Activated T-cell treated with anti-CD3 and anti-CD28 coated beads, Interleukin-2, amount 50 U/mL, for 4 hours (primary cell): ENCODE measurements around the gene DUSP14. TPM values are rescaled to one million over a fixed set of nuclear protein-coding genes. Genes with fewer than 3 reads are reported as not detected.
A peak's percentile ranks its signal among the peaks of the same experiment; 100 is the strongest.
"Not testable (repeated sequence)": the region's sequence is repeated elsewhere in the genome, so short reads cannot be mapped to it uniquely, and the experiment has no call there.

Experiments used
- ATAC-seq, 2 donors: fragments of 200-7000 bp; cut with Tn5 transposase; one replicate each; pipeline ENCODE4 v1.10.0; 2021
- DNase-seq: peaks from one replicate; pipeline ENCODE4 v3.0.0-alpha.2; 2020
- H3K27me3 Mint-ChIP-seq: one replicate; pipeline ENCODE4 v1.8.0; 2021; ENCODE audit warnings: low read depth, mixed read lengths
- H3K36me3 Mint-ChIP-seq: one replicate; pipeline ENCODE4 v1.8.0; 2022; ENCODE audit warnings: mixed read lengths; ENCODE audit not compliant: insufficient read depth
- H3K4me1 Mint-ChIP-seq: one replicate; pipeline ENCODE4 v1.8.0; 2021; ENCODE audit warnings: low read depth, mixed read lengths
- H3K4me3 Mint-ChIP-seq: one replicate; pipeline ENCODE4 v1.8.0; 2021; ENCODE audit warnings: mild to moderate bottlenecking, moderate library complexity, mixed read lengths
- H3K9me3 Mint-ChIP-seq: one replicate; pipeline ENCODE4 v1.8.0; 2021; ENCODE audit warnings: mixed read lengths
- total RNA-seq, 3 donors: library from RNA; stranded (reverse); gene quantifications; one replicate each; pipeline ENCODE4 v1.2.1, GENCODE V29; 2021

The DUSP14 gene
- total RNA-seq, 3 donors from 2014 or later: 18.2 to 21.8 (median 18.2) TPM

DNA sequence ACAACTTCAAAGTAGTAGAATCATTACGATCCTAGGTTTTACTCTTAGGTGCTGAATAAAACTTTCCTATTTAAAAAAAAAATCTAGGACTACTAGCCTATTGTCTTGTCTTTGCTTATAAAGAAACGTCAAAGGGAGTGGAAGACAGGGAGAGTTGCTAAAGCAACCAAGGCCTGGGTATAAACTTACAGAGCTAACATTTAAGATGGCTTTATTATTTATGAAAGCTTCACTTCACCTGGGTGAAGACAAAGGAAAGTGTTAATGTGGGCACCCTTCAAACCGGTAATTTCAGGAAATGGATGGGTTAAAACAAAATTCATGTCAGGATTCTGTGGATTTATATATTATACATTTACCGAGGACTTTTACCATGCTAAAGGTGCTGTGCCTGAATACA, 2.5 kb downstream of the DUSP14 start:
- H3K36me3 Mint-ChIP-seq: no peaks in the 10 kb centered on the region
- ATAC-seq: no peak
- no peak overlapping the region for H3K4me3 Mint-ChIP-seq
- no peaks in the 10 kb centered on the region for H3K9me3 Mint-ChIP-seq
- DNase-seq: no peak
- H3K4me1 Mint-ChIP-seq: peaks cover 34% of the 10 kb centered on the region
- no peaks in the 10 kb centered on the region for H3K27me3 Mint-ChIP-seq

- H3K4me1 Mint-ChIP-seq: peaks cover 28% of the 10 kb centered on the region
- no peak for ATAC-seq
Measured at GRCh38 chr17:37493249-37494027, 3.7 kb downstream of the DUSP14 start.

GRCh38 chr17:37494401-37494831, 4.7 kb downstream of the DUSP14 start:
- ATAC-seq (no peak), DNase-seq (no peak)
- no peak overlapping the region for H3K4me3 Mint-ChIP-seq
- no peaks in the 10 kb centered on the region for H3K9me3 Mint-ChIP-seq
- H3K27me3 Mint-ChIP-seq: no peaks in the 10 kb centered on the region
- peaks cover 23% of the 10 kb centered on the region for H3K4me1 Mint-ChIP-seq
- no peaks in the 10 kb centered on the region for H3K36me3 Mint-ChIP-seq

More at GRCh38 chr17:37493249-37494027, 3.7 kb downstream of the DUSP14 start:
- Mint-ChIP-seq H3K4me3 (no peak overlapping the region), H3K9me3 (no peaks in the 10 kb centered on the region), H3K27me3 (no peaks in the 10 kb centered on the region), H3K36me3 (no peaks in the 10 kb centered on the region)
- DNase-seq: no peak

DNA sequence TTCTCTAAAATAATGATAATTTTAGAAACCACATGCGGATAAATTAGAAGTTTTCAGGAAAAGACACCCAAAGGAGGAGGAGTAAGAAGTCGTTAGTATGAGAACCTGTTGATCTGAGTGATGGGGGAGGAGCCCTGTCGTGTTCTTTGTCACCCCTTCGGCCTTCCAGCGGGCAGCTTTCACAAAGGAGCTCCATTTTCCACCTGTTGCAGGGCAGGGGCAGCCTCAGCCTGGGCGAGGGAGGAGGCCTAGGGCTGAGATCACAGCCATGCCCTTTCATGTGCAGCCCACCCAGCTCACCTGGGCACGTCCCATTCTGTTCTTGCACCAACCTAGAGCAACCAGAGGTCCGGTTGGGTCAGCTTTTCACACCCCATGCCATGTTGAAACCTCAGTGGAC, 5.3 kb downstream of the DUSP14 start:
- Mint-ChIP-seq H3K4me3 (no peak overlapping the region), H3K4me1 (peaks cover 23% of the 10 kb centered on the region), H3K9me3 (no peaks in the 10 kb centered on the region), H3K36me3 (no peaks in the 10 kb centered on the region), H3K27me3 (no peaks in the 10 kb centered on the region)
- ATAC-seq (no peak), DNase-seq (no peak)

- Mint-ChIP-seq H3K27me3 (no peaks in the 10 kb centered on the region), H3K9me3 (no peaks in the 10 kb centered on the region), H3K4me1 (no peaks in the 10 kb centered on the region), H3K36me3 (no peaks in the 10 kb centered on the region), H3K4me3 (no peak overlapping the region)
- ATAC-seq (no peak), DNase-seq (no peak)
Measured at GRCh38 chr17:37500378-37500777, 10.7 kb downstream of the DUSP14 start.

DNA sequence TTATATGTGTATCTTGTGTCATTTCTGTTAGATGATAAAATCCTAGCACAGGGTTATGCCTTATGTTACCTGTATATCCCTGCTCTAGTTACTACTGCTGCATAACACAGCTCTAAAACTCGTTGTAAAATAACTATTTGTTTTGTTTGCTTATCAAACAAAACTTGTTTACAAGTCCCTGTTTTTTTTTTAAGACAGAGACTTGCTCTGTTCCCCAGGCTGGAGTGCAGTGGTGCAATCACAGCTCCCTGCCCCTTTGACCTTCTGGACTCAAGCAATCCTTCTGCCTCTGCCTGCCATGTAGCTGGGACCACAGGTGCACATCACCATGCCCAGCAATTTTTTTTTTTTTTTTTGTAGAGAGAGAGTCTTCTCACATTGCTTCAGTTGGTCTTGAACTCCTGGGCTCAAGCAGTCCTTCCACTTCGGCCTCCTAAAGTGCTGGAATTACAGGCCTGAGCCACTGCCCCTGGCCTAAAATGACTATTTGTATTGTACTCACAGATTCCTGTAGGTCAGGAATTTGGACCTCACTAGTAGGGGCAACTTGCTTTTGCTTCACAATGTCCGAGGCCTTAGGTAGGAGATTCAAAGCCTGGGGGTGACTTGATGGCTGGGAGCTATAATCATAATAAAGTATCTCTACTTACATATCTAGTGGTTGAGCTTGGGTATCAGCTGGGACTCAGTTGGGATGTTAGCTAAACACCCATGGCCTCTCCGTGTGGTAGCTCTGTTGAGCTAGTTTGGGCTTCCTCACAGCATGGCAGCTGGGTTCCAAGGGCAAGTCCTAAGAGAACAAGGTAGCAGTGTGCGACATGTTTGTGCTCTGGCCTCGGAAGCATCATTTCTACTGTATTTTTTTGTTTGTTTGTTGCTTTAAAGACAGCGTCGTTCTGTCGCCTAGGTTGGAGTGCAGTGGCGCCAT, 12.6 kb downstream of the DUSP14 start:
- DNase-seq: no peak
- Mint-ChIP-seq H3K9me3 (no peaks in the 10 kb centered on the region), H3K4me3 (no peak overlapping the region), H3K27me3 (no peaks in the 10 kb centered on the region), H3K36me3 (no peaks in the 10 kb centered on the region), H3K4me1 (peaks cover 4% of the 10 kb centered on the region)
- no peak for ATAC-seq

DNA sequence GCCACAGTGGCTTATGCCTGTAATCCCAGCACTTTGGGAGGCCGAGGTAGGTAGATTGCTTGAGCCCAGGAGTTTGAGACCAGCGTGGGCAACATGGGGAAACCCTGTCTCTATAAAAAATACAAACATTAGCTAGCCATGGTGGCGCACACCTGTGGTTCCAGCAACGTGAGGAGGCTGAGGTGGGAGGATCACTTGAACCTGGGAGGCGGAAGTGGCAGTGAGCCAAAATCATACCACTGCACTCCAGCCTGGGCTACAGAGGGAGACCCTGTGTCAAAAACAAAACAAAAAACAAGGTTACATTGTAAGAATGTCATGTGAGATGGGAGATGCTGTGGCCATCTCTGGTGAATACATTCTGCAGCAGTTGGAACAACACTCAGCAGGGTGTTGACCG, 13.5 kb downstream of the DUSP14 start:
- Mint-ChIP-seq H3K36me3 (no peaks in the 10 kb centered on the region), H3K4me1 (peaks cover 4% of the 10 kb centered on the region), H3K27me3 (no peaks in the 10 kb centered on the region), H3K4me3 (no peak overlapping the region), H3K9me3 (no peaks in the 10 kb centered on the region)
- no peak for DNase-seq
- no peak for ATAC-seq

DNA sequence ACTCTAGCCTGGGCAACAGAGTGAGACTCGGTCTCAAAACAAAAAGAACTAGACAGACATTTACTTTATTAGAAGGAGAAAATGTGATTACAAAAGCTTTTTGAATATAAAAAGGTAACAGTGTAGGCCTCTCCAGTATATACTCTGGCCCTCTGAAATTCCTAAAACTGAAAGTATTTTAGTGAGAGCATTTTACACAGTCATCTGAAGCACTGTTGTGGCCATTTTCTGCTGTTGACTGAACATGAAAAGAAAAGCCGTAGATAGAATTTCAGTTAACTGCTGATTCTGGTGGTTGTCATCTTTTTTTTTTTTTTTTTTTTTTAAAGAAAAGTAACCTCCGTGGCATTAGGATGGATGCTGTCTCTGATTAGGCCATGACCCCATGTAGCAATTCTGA, 15.6 kb downstream of the DUSP14 start:
- DNase-seq (no peak), ATAC-seq (no peak)
- H3K27me3 Mint-ChIP-seq: no peaks in the 10 kb centered on the region
- H3K36me3 Mint-ChIP-seq: no peaks in the 10 kb centered on the region
- H3K4me3 Mint-ChIP-seq: no peak overlapping the region
- H3K9me3 Mint-ChIP-seq: no peaks in the 10 kb centered on the region
- peaks cover 9% of the 10 kb centered on the region for H3K4me1 Mint-ChIP-seq

DNA sequence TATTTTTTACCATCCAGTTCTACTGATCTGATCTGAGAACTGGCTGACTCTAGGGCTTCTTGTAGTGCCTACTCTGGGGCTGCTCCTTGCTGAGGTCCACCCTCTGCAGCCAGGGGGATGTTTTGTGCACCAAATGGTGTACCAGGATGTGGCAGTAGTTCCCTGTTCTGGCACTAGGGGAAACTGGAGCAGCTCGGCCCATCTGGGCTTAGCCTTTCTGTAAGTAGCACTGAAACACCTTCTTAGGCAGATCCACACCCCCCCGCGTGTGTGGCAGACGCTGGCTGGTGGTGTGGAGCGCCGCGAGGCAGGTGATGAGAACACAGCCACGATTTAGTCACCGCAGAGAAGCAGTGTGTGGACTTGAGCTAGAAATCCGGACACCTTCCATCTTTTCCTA, 17.0 kb downstream of the DUSP14 start:
- Mint-ChIP-seq H3K9me3 (no peaks in the 10 kb centered on the region), H3K27me3 (no peaks in the 10 kb centered on the region), H3K4me1 (peaks cover 14% of the 10 kb centered on the region), H3K36me3 (no peaks in the 10 kb centered on the region), H3K4me3 (no peak overlapping the region)
- ATAC-seq (peak; percentile 48 to 67), DNase-seq (no peak)

DNA sequence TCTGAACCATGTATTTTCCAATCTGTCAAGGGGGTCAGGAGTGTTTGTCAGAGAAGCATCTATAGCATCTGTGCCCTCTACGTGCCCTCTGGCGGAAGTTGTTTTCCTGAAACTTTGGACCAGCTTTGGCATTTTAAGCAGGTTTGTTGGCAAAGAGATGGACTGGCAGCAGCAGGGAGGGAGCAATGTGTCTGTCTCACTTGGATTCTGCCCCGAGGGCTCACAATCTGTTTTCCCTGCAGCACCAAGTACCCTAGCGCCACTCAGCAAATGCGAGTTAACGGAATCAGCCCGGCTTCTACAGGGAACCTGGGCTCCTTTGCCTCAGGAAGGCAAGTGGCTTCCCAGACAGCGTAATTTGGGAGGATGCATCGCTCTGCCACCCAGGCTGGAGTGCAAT, 17.4 kb downstream of the DUSP14 start:
- peaks cover 2% of the 10 kb centered on the region for H3K36me3 Mint-ChIP-seq
- peaks cover 14% of the 10 kb centered on the region for H3K4me1 Mint-ChIP-seq
- H3K9me3 Mint-ChIP-seq: no peaks in the 10 kb centered on the region
- DNase-seq: no peak
- no peaks in the 10 kb centered on the region for H3K27me3 Mint-ChIP-seq
- ATAC-seq: no peak
- H3K4me3 Mint-ChIP-seq: no peak overlapping the region

DNA sequence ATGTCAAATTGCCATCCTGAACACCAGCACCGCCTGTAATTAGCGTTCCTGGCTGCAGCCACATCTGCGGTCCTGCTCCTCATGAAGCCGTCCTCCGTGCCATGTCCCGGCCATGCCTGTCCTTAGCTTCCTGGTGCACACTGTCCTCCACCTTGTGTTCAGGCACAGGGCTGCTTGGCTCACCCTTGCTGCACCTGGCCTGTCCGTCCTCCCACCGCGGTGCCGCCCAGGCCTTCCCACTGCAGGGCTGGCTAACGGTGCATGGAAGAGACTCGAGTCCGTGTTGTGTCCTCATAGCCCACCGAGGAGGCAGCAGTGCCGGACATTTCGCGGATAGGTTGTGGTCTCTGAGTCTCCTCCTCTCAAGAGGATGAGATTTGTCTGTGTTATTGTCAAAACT, 20.4 kb downstream of the DUSP14 start:
- ATAC-seq (no peak), DNase-seq (no peak)
- Mint-ChIP-seq H3K36me3 (peaks cover 10% of the 10 kb centered on the region), H3K9me3 (no peaks in the 10 kb centered on the region), H3K4me1 (peaks cover 14% of the 10 kb centered on the region), H3K4me3 (no peak overlapping the region), H3K27me3 (no peaks in the 10 kb centered on the region)

GRCh38 chr17:37511642-37512041, 22.0 kb downstream of the DUSP14 start:
- H3K27me3 Mint-ChIP-seq, DNase-seq, ATAC-seq, H3K4me3 Mint-ChIP-seq, H3K9me3 Mint-ChIP-seq, H3K4me1 Mint-ChIP-seq: not testable (repeated sequence)
- H3K36me3 Mint-ChIP-seq: peaks cover 12% of the 10 kb centered on the region

- Mint-ChIP-seq H3K36me3 (peaks cover 12% of the 10 kb centered on the region), H3K4me3 (no peak overlapping the region), H3K27me3 (no peaks in the 10 kb centered on the region)
Measured at GRCh38 chr17:37512442-37513068, 22.9 kb downstream of the DUSP14 start.

DNA sequence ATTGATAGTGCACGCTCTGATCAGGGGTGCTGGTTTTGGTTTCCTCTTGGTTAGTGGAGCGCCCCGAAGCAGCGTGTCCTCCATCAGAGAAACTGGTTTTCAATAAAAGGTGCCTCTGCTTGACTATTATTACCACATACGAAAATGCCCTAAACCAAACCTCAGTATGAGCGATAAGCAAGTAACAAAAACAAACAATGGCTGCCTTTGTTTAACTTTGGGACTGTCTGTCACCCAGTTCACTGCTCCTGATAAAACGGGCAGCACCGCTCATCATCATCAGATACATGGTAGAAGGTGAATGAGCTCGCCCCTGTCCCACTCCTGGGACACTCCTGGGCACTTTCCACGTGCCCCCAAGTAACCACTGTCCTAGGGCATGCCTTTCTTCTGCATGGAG, 24.0 kb downstream of the DUSP14 start:
- Mint-ChIP-seq H3K27me3 (no peaks in the 10 kb centered on the region), H3K4me1 (peaks cover 10% of the 10 kb centered on the region), H3K9me3 (no peaks in the 10 kb centered on the region), H3K4me3 (no peak overlapping the region), H3K36me3 (peaks cover 23% of the 10 kb centered on the region)
- DNase-seq (no peak), ATAC-seq (no peak)

More at GRCh38 chr17:37512442-37513068, 22.9 kb downstream of the DUSP14 start:
- H3K9me3 Mint-ChIP-seq: no peaks in the 10 kb centered on the region
- DNase-seq (no peak), ATAC-seq (no peak)
- peaks cover 10% of the 10 kb centered on the region for H3K4me1 Mint-ChIP-seq
